ENCODE data around the gene ZNF425.

- TF ChIP-seq CTCF (IDR thresholded peaks at IDR 0.05) (no peak), POLR2A (IDR thresholded peaks at IDR 0.05) (no peak)
Observed at GRCh38 chr7:149077594-149077993, 48.5 kb downstream of the ZNF425 start.
